DMS79 (cell line): ENCODE data around the gene LRP1B.
"Not testable (repeated sequence)": the region's sequence is repeated elsewhere in the genome, so short reads cannot be mapped to it uniquely, and the experiment has no call there.

Experiments
- DNase-seq: peaks from one replicate; lab custom pipeline; 2025; lab: John Stamatoyannopoulos, UW

The LRP1B gene

GRCh38 chr2:141316103-141316502 is 814.7 kb downstream of the LRP1B start:
- DNase-seq = no peak

- DNase-seq = no peak
Measured at GRCh38 chr2:141313972-141314371, 816.8 kb downstream of the LRP1B start.

- no peak for DNase-seq
Measured at GRCh38 chr2:141311430-141311829, 819.4 kb downstream of the LRP1B start.

- no peak for DNase-seq
Measured at GRCh38 chr2:141306368-141306767, 824.4 kb downstream of the LRP1B start.

GRCh38 chr2:141301551-141301950 is 829.3 kb downstream of the LRP1B start:
- DNase-seq = no peak

GRCh38 chr2:141280037-141280436 is 850.8 kb downstream of the LRP1B start:
- DNase-seq = no peak

GRCh38 chr2:141271346-141271745 is 859.5 kb downstream of the LRP1B start:
- no peak for DNase-seq

GRCh38 chr2:141264848-141265247 is 866.0 kb downstream of the LRP1B start:
- no peak for DNase-seq

GRCh38 chr2:141260911-141261310 is 869.9 kb downstream of the LRP1B start:
- DNase-seq = no peak

- DNase-seq = no peak
Measured at GRCh38 chr2:141259683-141260082, 871.1 kb downstream of the LRP1B start.

- DNase-seq = no peak
Measured at GRCh38 chr2:141242008-141242407, 888.8 kb downstream of the LRP1B start.

GRCh38 chr2:141226560-141226959 is 904.3 kb downstream of the LRP1B start:
- DNase-seq = no peak

GRCh38 chr2:141207036-141207385 is 923.8 kb downstream of the LRP1B start:
- DNase-seq = no peak

GRCh38 chr2:141201016-141201565 is 929.7 kb downstream of the LRP1B start:
- DNase-seq = no peak

- DNase-seq = no peak
Measured at GRCh38 chr2:141200191-141200590, 930.6 kb downstream of the LRP1B start.

GRCh38 chr2:141199711-141200110 is 931.1 kb downstream of the LRP1B start:
- no peak for DNase-seq

- DNase-seq = no peak
Measured at GRCh38 chr2:141195087-141195486, 935.7 kb downstream of the LRP1B start.

GRCh38 chr2:141187075-141187439 is 943.8 kb downstream of the LRP1B start:
- no peak for DNase-seq

- DNase-seq = no peak
Measured at GRCh38 chr2:141186413-141187074, 944.3 kb downstream of the LRP1B start.

- no peak for DNase-seq
Measured at GRCh38 chr2:141182246-141182645, 948.6 kb downstream of the LRP1B start.

- not testable (repeated sequence) for DNase-seq
Measured at GRCh38 chr2:141169117-141169516, 961.7 kb downstream of the LRP1B start.

GRCh38 chr2:141162314-141162713 is 968.5 kb downstream of the LRP1B start:
- no peak for DNase-seq

GRCh38 chr2:141151611-141152286 is 979.1 kb downstream of the LRP1B start:
- no peak for DNase-seq

- DNase-seq = no peak
Measured at GRCh38 chr2:141142025-141142424, 988.8 kb downstream of the LRP1B start.
